NCI-H748 treated with DMSO at 0.1 percent for 48 hours (cell line): Measurements from ENCODE around the gene TSKU.
A peak's percentile ranks its signal among the peaks of the same experiment; 100 is the strongest.
"Not testable (repeated sequence)": the region's sequence is repeated elsewhere in the genome, so short reads cannot be mapped to it uniquely, and the experiment has no call there.

Experiments used
- DNase-seq: peaks from one replicate; lab custom pipeline; 2025; lab: John Stamatoyannopoulos, UW

Gene TSKU

DNA sequence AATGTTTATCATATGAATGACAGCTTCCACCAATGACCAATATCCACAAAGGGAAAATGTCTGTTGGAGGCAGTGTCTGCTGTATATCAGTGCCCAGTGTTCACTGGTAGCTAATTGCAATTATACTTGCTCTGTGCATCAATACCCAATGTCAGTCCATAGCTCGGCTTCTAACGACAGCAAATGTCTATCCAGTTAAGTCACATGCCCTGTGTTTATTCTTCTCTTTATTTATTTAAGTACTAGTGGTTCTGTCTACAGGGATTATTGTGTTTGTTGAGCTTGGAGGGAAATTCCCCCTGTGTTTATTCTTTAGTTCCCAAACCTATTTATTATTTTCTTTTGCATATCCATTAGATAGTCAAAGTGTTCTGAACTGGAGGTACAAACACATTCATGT, 18.6 kb downstream of the TSKU start:
- no peak for DNase-seq

GRCh38 chr11:76802151-76802550, 19.0 kb downstream of the TSKU start:
- DNase-seq, result no peak

DNA sequence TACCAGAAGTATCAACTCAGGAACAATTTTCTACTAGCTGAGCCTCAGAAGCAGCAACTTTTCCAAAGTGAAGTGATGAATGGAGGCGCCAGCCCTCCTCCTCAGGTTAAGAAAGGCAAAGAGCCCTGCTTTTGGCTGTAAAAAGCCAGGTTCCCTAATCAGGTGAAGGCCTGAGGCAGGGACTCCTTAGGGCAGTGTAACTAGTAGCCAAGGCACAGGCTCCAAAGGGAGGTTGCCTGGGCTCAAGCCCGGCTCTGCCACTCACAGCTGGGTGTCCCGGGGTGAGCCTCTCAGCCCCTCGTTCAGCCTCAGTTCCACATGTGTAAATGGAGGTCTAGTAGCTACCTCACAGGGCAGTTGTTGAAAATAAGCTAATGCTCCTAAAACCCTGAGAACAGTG, 19.5 kb downstream of the TSKU start:
- DNase-seq, result no peak

DNA sequence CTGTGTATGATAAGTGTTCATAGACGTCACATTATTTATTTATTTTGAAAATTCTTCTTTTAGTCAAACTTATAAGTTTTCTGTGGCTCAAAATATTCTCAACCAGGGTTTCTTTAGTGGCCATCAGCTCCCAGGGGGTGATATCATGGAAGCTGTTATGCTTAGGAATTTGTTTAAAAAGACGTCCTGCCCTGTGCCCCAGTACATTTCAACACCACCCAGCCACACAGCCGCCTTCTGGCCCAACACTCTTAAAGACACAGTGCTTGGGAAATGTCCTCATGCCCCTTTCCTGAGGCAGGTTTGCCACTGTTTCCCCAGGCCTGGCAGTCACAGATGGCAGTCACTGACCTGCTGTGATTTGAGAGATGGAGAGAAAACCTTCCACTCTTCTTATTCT, 19.9 kb downstream of the TSKU start:
- no peak for DNase-seq

DNA sequence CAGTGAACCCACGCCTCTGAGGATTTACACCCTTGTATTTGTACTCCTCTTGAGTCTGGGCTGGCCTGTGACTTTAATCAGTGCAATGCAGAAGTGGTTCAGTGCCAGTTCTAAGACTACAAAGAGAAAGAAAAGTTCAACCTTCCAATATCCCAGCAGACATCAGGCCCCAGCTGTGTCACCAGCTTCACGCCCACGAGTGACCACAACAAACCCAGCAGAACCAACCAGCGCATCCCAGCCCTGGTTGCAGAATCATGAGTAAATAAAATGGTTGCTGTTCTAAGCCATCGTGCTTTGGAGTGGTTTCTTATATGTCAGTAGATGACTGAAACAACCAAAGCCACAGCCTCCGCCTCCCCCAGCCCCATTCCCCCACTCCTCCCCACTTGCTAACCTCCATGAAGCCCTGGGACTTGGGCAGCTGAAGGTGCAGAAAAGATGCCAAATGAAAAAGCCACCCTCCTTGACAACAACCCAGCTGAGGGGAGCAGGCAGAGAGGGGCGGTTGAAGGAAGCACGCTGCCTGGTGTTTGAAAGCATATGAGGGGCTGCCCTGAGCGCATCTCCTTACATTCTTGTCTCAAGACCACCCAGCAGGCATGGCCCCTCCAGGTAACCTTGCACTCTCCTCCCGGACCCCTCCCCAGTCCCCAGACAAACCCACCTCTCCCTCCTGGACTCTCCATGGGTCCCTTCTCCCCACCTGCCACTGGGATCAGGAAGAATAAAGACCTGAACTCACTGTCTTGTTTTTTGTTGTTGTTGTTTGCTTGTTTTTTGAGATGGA, 20.9 kb downstream of the TSKU start:
- no peak for DNase-seq

DNA sequence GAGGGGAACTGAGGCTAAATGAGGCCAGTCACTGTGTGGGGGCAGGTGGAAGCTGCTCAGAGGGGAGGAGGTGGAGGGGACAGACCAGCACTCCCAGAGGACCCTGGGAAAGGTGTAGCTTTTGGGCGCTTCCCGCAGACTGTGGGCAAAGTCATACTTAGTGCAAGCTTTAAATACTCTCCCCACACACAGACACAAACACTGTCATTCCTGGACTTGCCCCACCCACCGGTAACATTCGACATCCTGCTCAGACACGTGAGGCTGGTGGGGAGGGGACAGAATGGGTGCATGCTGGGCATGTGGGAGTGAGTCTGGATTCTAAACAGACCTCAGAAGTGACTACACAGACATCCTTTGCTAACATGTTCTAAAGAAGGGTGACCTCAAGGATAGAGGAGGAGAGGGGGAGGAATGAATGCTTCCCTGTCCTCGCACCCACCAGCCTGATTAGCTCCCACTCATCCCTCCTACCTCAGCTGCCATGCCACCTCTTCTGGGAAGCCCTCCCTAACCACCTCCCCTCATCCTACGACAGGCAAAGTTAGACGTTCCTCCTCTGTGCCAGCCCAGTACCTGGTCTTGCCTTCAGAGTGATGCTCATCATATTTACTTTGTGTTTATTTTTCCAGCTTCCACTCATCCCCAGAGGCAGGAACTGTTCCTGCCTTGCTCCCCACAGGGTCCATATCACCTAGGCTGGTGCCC, 22.2 kb downstream of the TSKU start:
- no peak for DNase-seq

- DNase-seq, result no peak
These were observed 23.0 kb downstream of the TSKU start for GRCh38 chr11:76806131-76806530.

DNA sequence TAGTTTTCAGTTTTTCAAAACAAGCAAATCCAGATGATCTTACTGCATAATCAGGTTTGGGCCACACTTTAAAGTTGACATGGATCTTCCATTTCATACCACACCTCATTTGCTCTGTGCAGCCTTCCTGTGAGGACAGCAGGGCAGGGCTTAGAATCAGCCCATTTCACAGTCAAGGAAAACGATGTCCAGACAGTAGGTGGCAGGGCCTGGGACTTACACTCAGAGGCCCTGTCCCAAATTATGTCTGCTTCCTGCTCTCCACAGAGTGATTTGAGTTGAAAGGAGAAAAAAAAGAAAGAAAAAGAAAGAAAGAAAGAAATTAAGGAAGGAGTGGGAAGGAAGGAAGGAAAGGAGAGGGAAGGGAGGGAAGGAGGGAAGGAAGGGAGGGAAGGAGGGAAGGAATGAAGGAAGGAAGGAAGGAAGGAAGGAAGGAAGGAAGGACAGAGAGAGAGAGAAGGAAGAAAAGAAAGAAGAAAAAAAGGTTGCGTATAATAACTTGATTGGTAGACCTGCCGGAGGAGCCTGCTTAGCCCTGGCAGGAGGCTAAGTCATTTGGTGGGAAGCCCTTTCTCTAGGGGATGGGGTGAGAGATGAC, 23.6 kb downstream of the TSKU start:
- no peak for DNase-seq

DNA sequence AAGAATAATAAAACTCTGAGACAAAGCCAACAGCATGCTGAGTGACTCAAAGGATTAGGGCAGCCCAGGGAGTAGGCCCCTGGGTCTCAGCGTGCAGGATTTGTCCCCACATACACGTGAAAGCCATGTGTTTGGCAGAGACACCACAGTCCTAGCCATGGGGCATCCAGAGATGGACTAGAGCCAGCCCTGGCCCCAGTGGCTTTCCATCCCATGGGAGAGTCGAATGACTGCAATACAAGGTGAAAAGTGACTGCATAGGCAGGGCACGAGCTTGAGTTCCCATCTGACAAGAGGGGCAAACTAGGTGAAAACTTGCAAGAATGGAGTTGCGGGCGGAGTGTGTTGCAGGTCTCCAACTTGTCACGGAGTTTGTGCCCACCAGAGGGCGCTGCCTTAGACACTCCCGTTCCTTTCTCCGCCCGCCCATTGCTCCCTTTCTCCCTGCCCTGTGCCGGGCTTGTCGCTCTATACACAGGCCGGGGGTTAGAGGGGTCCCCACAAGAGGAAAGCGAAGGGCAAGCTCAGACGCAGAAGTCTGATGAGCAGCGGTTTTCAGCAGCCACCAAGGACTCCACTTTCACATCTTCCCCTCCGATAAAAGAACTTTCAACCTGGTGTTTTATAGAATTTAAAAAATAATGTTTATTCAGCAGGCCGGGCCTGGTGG, 24.2 kb downstream of the TSKU start:
- peak; percentile 16 for DNase-seq

- DNase-seq, result no peak
These were observed 25.0 kb downstream of the TSKU start for GRCh38 chr11:76808171-76808570.

DNA sequence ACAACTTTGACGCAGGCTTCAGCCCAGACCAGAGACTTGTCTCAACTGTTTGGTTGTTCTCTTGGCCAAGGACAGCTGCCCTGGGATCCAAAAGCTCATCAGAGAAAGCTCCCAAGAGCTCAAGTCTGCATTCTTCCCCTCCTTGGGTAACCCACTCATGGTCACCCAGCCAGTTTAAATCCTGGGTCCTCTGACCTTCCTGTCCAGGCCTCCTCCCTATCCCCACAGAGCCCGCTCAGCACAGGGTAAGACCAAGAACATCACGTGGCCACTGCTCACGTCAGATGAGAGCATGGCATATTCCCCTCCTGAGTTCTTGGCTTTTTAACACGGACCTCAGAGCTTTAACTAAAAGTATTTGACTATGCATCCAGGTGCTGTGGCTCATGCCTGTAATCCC, 25.8 kb downstream of the TSKU start:
- no peak for DNase-seq

DNA sequence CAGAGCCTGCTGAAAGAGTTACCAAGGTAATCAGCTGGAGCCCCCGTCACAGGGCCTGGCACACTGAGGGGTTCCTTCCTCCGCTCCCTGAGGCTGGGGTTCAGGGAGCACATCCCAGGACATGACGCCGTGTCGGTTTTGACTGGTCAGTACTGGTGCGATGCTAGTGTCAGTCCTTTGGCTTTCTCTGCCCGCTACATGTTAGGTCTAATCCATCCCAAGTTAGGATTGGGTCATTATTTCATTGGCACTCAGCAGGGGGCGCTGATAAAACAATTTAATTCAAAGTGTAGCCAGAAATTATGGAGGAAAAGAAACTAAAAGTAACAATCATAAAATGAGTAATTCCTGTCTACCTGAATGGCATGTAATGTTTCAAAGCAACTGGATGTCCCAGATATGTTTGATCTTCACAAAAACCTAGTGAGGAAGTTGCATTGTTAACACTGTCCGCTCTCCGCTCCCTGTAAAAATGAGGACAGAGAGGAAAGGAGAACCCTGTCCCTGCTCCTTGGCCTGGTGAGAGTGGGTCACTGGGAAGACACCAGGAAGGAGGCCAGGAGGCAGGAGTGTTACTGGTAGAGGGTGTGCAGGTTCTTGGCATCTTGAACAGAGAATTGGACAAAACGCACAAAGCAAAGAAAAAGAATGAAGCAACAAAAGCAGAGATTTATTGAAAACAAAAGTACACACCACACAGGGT, 27.1 kb downstream of the TSKU start:
- no peak for DNase-seq

- DNase-seq, result no peak
These were observed 28.1 kb downstream of the TSKU start for GRCh38 chr11:76811259-76811658.

GRCh38 chr11:76814414-76814813, 31.3 kb downstream of the TSKU start:
- DNase-seq, result no peak

- not testable (repeated sequence) for DNase-seq
These were observed 32.5 kb downstream of the TSKU start for GRCh38 chr11:76815678-76816077.

GRCh38 chr11:76820184-76820566, 37.0 kb downstream of the TSKU start:
- no peak for DNase-seq

GRCh38 chr11:76821396-76821795, 38.2 kb downstream of the TSKU start:
- not testable (repeated sequence) for DNase-seq

- no peak for DNase-seq
These were observed 39.2 kb downstream of the TSKU start for GRCh38 chr11:76822406-76822805.

DNA sequence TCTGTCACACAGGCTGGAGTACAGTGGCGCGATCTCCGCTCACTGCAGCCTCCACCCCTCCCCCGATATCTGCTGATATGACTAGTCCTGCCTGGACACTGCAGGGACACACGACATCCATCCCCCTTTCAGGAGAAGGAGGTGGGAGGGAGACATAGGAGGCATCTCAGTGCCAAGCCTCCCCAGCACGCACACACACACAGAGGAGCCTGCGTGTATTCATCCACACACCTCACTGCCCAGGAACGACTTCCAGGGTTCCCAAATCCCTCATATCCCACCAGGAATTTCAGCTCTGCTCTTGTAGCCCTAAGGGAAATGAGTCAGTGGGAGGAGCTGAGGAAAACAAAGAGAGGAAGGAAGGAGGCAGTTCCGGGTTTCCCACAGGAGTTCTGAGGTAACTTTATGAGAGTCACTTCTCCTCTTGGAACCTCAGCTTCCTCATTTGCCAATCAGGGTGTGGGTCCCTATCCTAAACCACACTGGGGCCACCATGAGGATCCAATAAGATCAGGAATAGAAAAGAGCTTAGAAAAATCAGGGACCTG, 40.4 kb downstream of the TSKU start:
- DNase-seq, result no peak

DNA sequence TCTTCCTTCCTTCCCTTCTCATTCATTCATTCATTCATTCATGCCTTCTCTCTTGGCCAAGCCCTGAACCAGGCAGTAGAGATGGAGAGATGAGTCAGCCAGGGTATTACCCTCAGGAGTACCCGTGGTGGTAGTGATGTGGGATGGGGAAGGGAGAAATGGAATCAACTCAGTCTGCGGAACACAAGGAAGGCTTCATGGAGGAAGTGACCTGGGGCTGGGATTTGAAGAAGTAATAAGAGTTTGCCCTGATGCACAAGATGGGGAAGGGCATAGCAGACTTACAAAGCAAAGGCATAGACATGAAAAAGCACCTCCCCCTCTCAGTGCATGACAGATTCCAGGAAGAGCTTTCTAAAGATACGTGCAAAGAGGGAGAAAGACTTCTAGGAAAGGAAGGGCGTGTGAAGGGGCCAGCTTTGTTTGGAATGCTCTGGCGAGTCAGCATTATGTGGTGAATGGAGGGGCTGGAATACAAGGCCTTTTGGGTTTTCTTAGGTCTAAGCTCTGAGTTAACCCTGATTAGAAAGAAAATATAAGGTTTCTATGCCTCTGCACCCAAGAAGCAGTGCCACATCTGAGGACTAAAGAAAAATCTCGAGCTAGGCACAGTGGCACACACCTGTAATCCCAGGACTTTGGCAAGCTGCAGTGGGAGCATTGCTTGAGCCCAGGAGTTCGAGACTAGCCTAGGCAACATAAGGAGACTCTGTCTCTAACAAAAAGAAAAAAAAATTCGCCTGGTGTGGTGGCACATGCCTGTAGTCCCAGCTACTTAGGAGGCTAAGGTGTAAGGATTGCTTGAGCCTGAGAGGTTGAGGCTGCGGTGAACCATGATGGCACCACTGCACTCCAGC, 41.2 kb downstream of the TSKU start:
- no peak for DNase-seq
